ENCODE measurements around the gene CARD6. TPM values are rescaled to one million over a fixed set of nuclear protein-coding genes. Genes with fewer than 3 reads are reported as not detected.
"Not testable (repeated sequence)": the region's sequence is repeated elsewhere in the genome, so short reads cannot be mapped to it uniquely, and the experiment has no call there.

Gene CARD6
- total RNA-seq, 1 donor from 2014 or later, result 0.72 TPM

- H3K27ac Mint-ChIP-seq (ENCODE audit: unreplicated experiment), result no peak overlapping the region
- H3K36me3 Mint-ChIP-seq (ENCODE audit: low read depth), result peaks cover 4% of the 10 kb centered on the region
- no peak for DNase-seq (ENCODE audit: low spot score)
- H3K4me1 Mint-ChIP-seq (ENCODE audit: low read depth), result no peaks in the 10 kb centered on the region
- peaks cover 27% of the 10 kb centered on the region for H3K27me3 Mint-ChIP-seq (ENCODE audit: low read depth)
- H3K4me3 Mint-ChIP-seq (ENCODE audit: unreplicated experiment), result no peak overlapping the region
- no peaks in the 10 kb centered on the region for H3K9me3 Mint-ChIP-seq (ENCODE audit: low read depth)
- no peak for TF ChIP-seq CTCF (IDR thresholded peaks at IDR 0.05)
These were observed 32.2 kb downstream of the CARD6 start for GRCh38 chr5:40873286-40873880.

- H3K4me1 Mint-ChIP-seq (ENCODE audit: low read depth), result no peaks in the 10 kb centered on the region
- peaks cover 4% of the 10 kb centered on the region for H3K36me3 Mint-ChIP-seq (ENCODE audit: low read depth)
- H3K4me3 Mint-ChIP-seq (ENCODE audit: unreplicated experiment), result no peak overlapping the region
- TF ChIP-seq CTCF (IDR thresholded peaks at IDR 0.05), result no peak
- no peak overlapping the region for H3K27ac Mint-ChIP-seq (ENCODE audit: unreplicated experiment)
- no peaks in the 10 kb centered on the region for H3K9me3 Mint-ChIP-seq (ENCODE audit: low read depth)
- no peak for DNase-seq (ENCODE audit: low spot score)
- peaks cover 28% of the 10 kb centered on the region for H3K27me3 Mint-ChIP-seq (ENCODE audit: low read depth)
These were observed 34.8 kb downstream of the CARD6 start for GRCh38 chr5:40875958-40876357.

- Mint-ChIP-seq H3K27ac (ENCODE audit: unreplicated experiment) (no peak overlapping the region), H3K9me3 (ENCODE audit: low read depth) (peaks cover 5% of the 10 kb centered on the region), H3K4me3 (ENCODE audit: unreplicated experiment) (no peak overlapping the region), H3K36me3 (ENCODE audit: low read depth) (peaks cover 10% of the 10 kb centered on the region), H3K4me1 (ENCODE audit: low read depth) (no peaks in the 10 kb centered on the region), H3K27me3 (ENCODE audit: low read depth) (peaks cover 34% of the 10 kb centered on the region)
- no peak for DNase-seq (ENCODE audit: low spot score)
- TF ChIP-seq CTCF (IDR thresholded peaks at IDR 0.05), result no peak
These were observed 36.3 kb downstream of the CARD6 start for GRCh38 chr5:40877371-40877988.

- DNase-seq (ENCODE audit: low spot score), result no peak
- H3K4me3 Mint-ChIP-seq (ENCODE audit: unreplicated experiment), result no peak overlapping the region
- TF ChIP-seq CTCF (IDR thresholded peaks at IDR 0.05), result peak; percentile 89
- H3K36me3 Mint-ChIP-seq (ENCODE audit: low read depth), result peaks cover 10% of the 10 kb centered on the region
- H3K27ac Mint-ChIP-seq (ENCODE audit: unreplicated experiment), result no peak overlapping the region
- peaks cover 5% of the 10 kb centered on the region for H3K9me3 Mint-ChIP-seq (ENCODE audit: low read depth)
- peaks cover 30% of the 10 kb centered on the region for H3K27me3 Mint-ChIP-seq (ENCODE audit: low read depth)
- no peaks in the 10 kb centered on the region for H3K4me1 Mint-ChIP-seq (ENCODE audit: low read depth)
These were observed 38.2 kb downstream of the CARD6 start for GRCh38 chr5:40879163-40879942.

GRCh38 chr5:40882291-40882690, 41.1 kb downstream of the CARD6 start:
- Mint-ChIP-seq H3K27ac (ENCODE audit: unreplicated experiment) (no peak overlapping the region), H3K27me3 (ENCODE audit: low read depth) (peaks cover 26% of the 10 kb centered on the region), H3K4me3 (ENCODE audit: unreplicated experiment) (no peak overlapping the region), H3K4me1 (ENCODE audit: low read depth) (no peaks in the 10 kb centered on the region), H3K36me3 (ENCODE audit: low read depth) (peaks cover 8% of the 10 kb centered on the region), H3K9me3 (ENCODE audit: low read depth) (peaks cover 5% of the 10 kb centered on the region)
- no peak for DNase-seq (ENCODE audit: low spot score)
- TF ChIP-seq CTCF (IDR thresholded peaks at IDR 0.05), result no peak

GRCh38 chr5:40883051-40883450, 41.9 kb downstream of the CARD6 start:
- peaks cover 29% of the 10 kb centered on the region for H3K27me3 Mint-ChIP-seq (ENCODE audit: low read depth)
- H3K27ac Mint-ChIP-seq (ENCODE audit: unreplicated experiment); H3K4me1 Mint-ChIP-seq (ENCODE audit: low read depth); H3K9me3 Mint-ChIP-seq (ENCODE audit: low read depth); H3K4me3 Mint-ChIP-seq (ENCODE audit: unreplicated experiment); DNase-seq (ENCODE audit: low spot score); H3K36me3 Mint-ChIP-seq (ENCODE audit: low read depth): not testable (repeated sequence)

GRCh38 chr5:40895440-40896425, 54.6 kb downstream of the CARD6 start:
- not testable (repeated sequence) for H3K4me3 Mint-ChIP-seq (ENCODE audit: unreplicated experiment); H3K27ac Mint-ChIP-seq (ENCODE audit: unreplicated experiment); DNase-seq (ENCODE audit: low spot score); H3K4me1 Mint-ChIP-seq (ENCODE audit: low read depth); H3K36me3 Mint-ChIP-seq (ENCODE audit: low read depth)
- peaks cover 10% of the 10 kb centered on the region for H3K9me3 Mint-ChIP-seq (ENCODE audit: low read depth)
- H3K27me3 Mint-ChIP-seq (ENCODE audit: low read depth), result peaks cover 24% of the 10 kb centered on the region
